ENCODE results near the gene CCDC191. TPM values are rescaled to one million over a fixed set of nuclear protein-coding genes. Genes with fewer than 3 reads are reported as not detected.

The CCDC191 gene, protein sequence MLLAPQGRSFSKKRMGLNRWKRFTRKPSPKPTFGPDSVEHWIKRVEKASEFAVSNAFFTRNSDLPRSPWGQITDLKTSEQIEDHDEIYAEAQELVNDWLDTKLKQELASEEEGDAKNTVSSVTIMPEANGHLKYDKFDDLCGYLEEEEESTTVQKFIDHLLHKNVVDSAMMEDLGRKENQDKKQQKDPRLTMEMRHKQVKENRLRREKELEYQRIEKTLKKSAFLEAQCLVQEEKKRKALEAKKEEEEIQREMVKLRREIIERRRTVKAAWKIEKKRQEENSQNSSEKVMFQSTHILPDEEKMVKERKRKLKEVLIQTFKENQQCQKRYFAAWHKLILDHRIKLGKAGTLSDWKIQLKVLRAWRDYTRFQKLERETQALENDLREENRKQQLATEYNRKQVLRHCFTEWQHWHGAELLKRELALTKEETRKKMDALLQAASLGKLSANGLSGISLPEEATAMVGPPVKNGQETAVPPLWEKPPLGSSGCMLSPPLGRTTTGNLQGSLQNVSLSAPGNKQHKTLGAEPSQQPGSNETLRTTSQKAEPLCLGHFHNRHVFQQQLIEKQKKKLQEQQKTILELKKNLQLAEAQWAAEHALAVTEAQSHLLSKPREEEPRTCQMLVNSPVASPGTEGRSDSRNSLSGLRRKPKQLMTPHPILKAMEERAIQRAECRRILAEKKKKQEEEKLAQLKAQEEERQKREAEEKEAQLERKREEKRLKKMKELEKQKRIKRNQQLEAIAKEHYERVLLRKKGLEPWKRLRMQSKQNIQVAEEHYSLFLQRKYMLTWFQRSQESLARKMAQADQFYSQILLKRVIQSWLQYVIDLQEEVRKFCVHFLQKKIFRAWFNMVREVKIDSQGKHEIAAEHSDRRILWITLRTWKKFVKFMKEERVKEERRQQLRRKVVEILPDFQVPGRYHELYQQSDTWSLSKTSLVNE
- total RNA-seq, result 2.9 to 3.4 TPM (median 3.2 TPM) in 3 replicates
- long read RNA-seq, partial matches to known transcripts, result 0 of 4 reads
- long read RNA-seq, other reads (novel, unspliced or antisense), result 1 of 4 reads

- peak within 1 kb of the TSS; percentile 97 for H3K27ac Mint-ChIP-seq (ENCODE audit: unreplicated experiment)
- no peaks in the 10 kb centered on the region for H3K9me3 Mint-ChIP-seq (ENCODE audit: low read depth)
- no peaks in the 10 kb centered on the region for H3K36me3 Mint-ChIP-seq (ENCODE audit: low read depth)
- H3K4me3 Mint-ChIP-seq (ENCODE audit: unreplicated experiment), result peak within 1 kb of the TSS; percentile 91
- no peak for TF ChIP-seq CTCF (IDR thresholded peaks at IDR 0.05)
- H3K4me1 Mint-ChIP-seq (ENCODE audit: low read depth), result peaks cover 25% of the 10 kb centered on the region
- DNase-seq (ENCODE audit: low spot score), result peak; percentile 98
- no peaks in the 10 kb centered on the region for H3K27me3 Mint-ChIP-seq (ENCODE audit: low read depth)
Observed at GRCh38 chr3:114056130-114057010, at the start of gene CCDC191, which contains the start of gene QTRT2. Gene CCDC191 (minus strand): TSS chr3:114056526. CDS start chr3:114056466, 60 bp downstream. Gene QTRT2 (plus strand): TSS chr3:114056737. CDS start chr3:114065258, 8,521 bp downstream.

GRCh38 chr3:114104414-114104813, 48.1 kb upstream of the CCDC191 start:
- no peak for TF ChIP-seq CTCF (IDR thresholded peaks at IDR 0.05)
- no peaks in the 10 kb centered on the region for H3K4me1 Mint-ChIP-seq (ENCODE audit: low read depth)
- no peaks in the 10 kb centered on the region for H3K9me3 Mint-ChIP-seq (ENCODE audit: low read depth)
- no peak overlapping the region for H3K4me3 Mint-ChIP-seq (ENCODE audit: unreplicated experiment)
- no peak overlapping the region for H3K27ac Mint-ChIP-seq (ENCODE audit: unreplicated experiment)
- H3K27me3 Mint-ChIP-seq (ENCODE audit: low read depth), result peaks cover 8% of the 10 kb centered on the region
- no peak for DNase-seq (ENCODE audit: low spot score)
- no peaks in the 10 kb centered on the region for H3K36me3 Mint-ChIP-seq (ENCODE audit: low read depth)

GRCh38 chr3:114103858-114104257, 47.5 kb upstream of the CCDC191 start:
- Mint-ChIP-seq H3K4me3 (ENCODE audit: unreplicated experiment) (no peak overlapping the region), H3K36me3 (ENCODE audit: low read depth) (no peaks in the 10 kb centered on the region), H3K27me3 (ENCODE audit: low read depth) (peaks cover 6% of the 10 kb centered on the region), H3K4me1 (ENCODE audit: low read depth) (no peaks in the 10 kb centered on the region), H3K9me3 (ENCODE audit: low read depth) (no peaks in the 10 kb centered on the region), H3K27ac (ENCODE audit: unreplicated experiment) (no peak overlapping the region)
- TF ChIP-seq CTCF (IDR thresholded peaks at IDR 0.05), result no peak
- DNase-seq (ENCODE audit: low spot score), result no peak

DNA sequence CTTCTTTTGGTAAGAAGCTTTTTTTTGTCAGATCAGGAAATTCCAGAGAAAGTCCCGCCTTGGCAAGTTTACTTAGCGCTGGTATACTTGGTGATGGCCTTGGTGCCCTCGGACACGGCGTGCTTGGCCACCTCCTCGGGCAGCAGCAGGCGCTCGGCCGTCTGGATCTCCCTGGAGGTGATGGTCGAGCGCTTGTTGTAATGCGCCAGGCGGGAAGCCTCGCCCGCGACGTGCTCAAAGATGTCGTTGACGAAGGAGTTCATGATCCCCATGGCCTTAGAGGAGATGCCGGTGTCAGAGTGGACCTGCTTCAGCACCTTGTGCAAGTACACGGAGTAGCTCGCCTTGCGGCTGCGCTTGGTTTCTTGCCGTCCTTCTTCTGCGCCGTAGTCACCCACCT, 46.9 kb upstream of the CCDC191 start:
- no peak overlapping the region for H3K4me3 Mint-ChIP-seq (ENCODE audit: unreplicated experiment)
- H3K4me1 Mint-ChIP-seq (ENCODE audit: low read depth), result no peaks in the 10 kb centered on the region
- no peak for TF ChIP-seq CTCF (IDR thresholded peaks at IDR 0.05)
- no peaks in the 10 kb centered on the region for H3K36me3 Mint-ChIP-seq (ENCODE audit: low read depth)
- H3K9me3 Mint-ChIP-seq (ENCODE audit: low read depth), result no peaks in the 10 kb centered on the region
- no peak overlapping the region for H3K27ac Mint-ChIP-seq (ENCODE audit: unreplicated experiment)
- no peak for DNase-seq (ENCODE audit: low spot score)
- H3K27me3 Mint-ChIP-seq (ENCODE audit: low read depth), result peaks cover 6% of the 10 kb centered on the region

Measured in chondrocyte (in vitro differentiated cells).